Eye (tissue), 1 donor: ENCODE data around the gene ATP7A.
A peak's percentile ranks its signal among the peaks of the same experiment; 100 is the strongest.
"Not testable (repeated sequence)": the region's sequence is repeated elsewhere in the genome, so short reads cannot be mapped to it uniquely, and the experiment has no call there.

ENCODE experiments used
- DNase-seq: peaks from one replicate; pipeline ENCODE4 v3.0.0-alpha.2; 2015

Gene ATP7A

DNA sequence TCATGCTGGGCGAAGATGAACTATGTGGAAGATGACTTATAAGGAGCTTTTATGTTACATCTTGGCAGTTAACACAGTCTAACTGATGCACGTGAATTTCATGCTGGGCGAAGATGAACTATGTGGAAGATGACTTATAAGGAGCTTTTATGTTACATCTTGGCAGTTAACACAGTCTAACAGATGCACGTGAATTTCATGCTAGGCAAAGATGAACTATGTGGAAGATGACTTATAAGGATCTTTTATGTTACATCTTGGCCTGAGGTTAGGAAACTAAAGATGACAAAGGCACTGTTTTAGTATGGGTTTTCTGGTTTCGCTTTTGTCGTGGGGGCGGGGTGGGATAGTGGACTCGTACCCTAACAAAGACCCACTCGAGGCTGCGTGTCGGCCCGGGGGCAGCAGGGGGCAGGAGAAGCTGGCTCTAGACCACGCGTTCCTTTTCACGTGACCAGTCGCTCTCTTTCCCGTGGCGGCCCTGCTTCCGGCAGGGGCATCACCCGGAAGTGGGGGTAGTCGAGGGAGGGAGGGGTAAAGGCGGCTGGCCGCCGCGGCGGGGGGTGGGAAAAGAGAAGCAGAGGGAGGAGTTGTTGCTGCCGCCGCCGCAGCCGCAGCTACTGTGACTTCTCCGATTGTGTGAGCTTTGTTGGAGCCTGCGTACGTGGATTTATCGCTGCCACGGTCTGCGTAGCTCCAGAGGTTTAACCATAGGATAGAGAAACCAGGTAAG is at the start of gene ATP7A:
Gene ATP7A (plus strand): TSS at position 586 of the 733 bp plus-strand sequence. CDS start 60,949 bp downstream, outside the sequence.
- peak; percentile 92 for DNase-seq

GRCh38 chrX:77875372-77875771 is 35.1 kb upstream of the ATP7A start:
- DNase-seq = no peak

DNA sequence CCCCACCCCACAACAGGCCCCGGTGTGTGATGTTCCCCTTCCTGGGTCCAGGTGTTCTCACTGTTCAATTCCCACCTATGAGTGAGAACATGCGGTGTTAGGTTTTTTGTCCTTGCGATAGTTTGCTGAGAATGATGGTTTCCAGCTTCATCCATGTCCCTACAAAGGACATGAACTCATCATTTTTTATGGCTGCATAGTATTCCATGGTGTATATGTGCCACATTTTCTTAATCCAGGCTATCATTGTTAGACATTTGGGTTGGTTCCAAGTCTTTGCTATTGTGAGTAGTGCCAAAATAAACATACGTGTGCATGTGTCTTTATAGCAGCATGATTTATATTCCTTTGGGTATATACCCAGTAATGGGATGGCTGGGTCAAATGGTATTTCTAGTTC is 29.1 kb upstream of the ATP7A start:
- DNase-seq = not testable (repeated sequence)

GRCh38 chrX:77892887-77893286 is 17.6 kb upstream of the ATP7A start:
- no peak for DNase-seq

GRCh38 chrX:77893713-77894112 is 16.8 kb upstream of the ATP7A start:
- DNase-seq = no peak

GRCh38 chrX:77894921-77895886 is 15.3 kb upstream of the ATP7A start, which contains the start of gene MAGT1:
Gene MAGT1 (minus strand): TSS chrX:77895435. CDS start chrX:77895410, 25 bp downstream.
- DNase-seq = peak; percentile 98

DNA sequence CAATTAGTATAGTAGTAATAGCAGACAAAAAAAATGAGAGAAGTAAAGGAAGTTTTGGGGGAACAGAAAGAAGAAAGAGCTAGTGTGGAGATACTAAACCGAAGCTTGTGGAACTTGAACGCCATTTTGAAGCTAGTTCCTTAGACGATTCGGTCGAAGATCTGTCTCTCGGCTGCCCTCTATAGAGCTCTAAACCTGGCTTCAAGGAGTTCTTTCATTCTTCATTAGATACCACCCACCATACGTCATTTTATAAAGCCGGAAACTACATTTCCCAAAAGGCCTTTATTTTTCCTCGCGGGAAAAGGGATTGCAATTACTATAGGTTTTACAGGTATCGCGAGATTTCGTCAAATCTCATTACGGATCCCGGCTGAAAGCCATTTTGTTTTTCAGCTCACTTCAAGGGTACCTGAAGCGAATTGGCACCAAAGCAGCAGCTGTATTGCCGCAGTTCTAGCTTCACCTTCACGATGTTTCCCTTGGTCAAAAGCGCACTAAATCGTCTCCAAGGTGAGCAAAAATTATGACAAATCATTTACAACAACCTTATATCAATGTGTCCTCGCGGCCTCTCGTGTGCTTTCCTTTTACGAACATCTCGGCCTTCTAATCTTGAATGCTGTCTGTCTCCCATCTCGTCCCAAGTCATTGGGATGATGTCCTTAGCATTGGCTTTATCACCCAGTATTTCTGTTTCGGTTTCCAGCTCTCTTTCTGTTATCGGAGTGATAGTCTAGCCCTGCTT is 11.2 kb upstream of the ATP7A start, which contains the start of gene COX7B:
Gene COX7B (plus strand): TSS at position 388 of the 748 bp plus-strand sequence. CDS start 86 bp downstream, at position 474.
- peak; percentile 98 for DNase-seq

DNA sequence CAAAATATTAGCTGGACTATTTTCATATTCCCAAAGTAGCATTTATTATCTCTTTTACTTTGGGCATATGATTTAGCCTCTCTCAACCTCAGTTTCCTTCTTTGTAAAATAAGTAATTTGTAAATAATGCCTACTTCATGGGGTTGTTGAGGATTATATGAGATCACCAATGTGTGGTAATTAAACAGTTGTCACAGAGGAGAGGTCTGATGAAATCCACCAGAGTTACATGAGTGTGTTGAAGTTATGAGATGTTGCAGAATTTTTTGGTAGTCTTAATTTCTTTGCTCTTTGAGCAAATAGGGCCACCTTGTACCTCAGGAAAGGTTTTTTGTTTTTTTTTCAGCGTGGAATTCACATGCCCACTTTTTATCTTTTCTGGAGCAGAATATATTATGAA is 9.8 kb upstream of the ATP7A start:
- no peak for DNase-seq

GRCh38 chrX:77901506-77901905 is 9.0 kb upstream of the ATP7A start:
- DNase-seq = no peak

DNA sequence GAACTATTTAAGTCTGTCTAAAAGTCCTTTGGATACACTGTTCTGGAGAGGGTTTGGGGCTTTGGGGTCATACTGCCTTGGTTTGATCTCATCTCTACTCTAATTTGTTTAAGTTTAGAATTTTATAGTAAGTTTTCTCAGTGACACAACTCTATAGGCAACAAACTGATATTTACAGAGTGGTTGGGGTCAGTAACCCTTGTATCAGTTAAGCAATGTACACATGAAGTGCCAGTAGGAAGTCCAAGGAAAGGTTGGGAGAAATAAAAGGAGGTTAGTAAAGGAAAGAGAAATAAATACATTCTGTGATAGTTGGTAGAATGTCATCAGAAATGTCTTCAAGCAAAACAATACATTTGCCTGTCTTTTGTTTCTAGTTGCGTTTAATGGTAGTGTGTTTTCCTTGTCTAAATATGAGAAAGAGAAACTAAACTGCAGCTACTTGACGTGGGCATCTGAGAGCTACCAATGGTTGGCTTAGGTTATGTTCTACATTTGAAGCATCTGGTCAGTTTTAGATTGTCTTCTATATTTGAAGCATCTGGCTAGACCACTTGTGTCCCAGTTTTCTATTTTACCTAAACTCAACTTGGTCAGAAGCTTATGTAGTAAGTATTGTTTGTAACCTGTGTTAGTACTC is 6.9 kb downstream of the ATP7A start:
- DNase-seq = no peak

DNA sequence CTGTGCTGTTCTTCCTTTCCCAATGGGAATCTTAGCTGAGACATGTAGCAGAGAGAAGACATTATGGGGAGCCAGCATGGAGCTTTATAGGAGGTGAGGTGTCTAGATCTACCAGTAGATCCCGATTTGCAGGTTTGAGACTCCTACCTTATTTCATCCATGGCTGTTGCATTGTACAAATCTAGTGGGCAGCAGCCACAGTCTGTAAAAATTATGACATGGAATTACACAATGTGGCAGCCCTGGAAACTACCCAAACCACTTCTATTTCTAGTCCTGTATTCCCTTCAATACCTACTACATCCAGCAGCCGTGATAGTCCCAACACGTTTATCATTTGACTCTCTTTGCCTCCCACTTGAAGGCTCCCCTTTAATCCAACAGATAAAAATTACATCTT is 8.1 kb downstream of the ATP7A start:
- no peak for DNase-seq

DNA sequence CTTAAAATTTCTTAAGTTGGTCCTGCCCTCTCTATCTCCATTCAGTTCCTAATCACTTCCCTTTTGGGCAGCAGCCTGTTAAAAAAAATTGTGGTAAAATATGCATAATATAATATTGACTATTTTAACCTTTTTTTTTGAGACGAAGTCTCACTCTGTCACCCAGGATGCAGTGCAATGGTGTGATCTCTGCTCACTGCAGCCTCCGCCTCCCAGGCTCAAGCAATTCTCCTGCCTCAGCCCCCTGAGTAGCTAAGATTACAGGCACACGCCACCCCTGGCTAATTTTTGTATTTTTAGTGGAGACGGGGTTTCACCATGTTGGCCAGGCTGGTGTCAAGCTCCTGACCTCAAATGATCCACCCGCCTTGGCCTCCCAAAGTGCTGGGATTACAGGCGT is 8.9 kb downstream of the ATP7A start:
- DNase-seq = not testable (repeated sequence)

DNA sequence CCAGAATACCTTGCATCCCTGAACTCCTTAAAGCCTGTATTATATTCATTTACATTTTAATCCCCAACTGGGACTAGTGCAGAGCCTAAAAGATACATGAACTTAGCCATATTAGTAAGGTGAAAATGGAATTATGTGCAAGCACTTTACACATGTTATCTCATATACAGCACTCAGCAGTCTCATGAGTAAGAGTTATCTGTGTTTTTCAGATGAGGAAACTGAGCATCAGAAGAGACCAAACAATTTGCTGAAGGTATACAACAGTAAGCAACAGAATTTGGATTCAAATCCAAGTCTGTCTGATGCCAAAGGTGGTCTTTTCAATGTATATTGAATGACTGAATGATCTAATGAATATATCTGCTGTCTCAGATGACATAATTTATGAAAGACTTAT is 12.3 kb downstream of the ATP7A start:
- DNase-seq = no peak

GRCh38 chrX:77924320-77924859 is 13.9 kb downstream of the ATP7A start:
- DNase-seq = no peak

DNA sequence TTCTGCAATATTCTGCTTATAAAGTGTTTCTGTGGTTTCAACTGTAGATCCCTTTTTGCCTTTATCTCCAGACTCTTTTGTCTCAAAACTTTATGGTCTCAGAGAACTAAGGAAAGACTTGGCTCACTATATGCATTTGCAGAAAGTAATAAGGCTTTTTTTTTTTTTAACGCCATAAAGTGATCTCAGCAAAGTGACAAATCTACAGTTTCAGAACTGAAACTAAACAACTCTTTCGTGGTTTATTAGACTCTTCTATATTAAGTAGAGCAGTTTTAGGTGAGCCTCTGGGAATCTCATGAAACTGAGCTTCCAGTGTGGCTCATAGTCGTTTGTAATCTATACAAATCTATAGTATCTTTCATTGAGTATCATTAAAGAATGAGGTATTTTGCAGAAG is 15.3 kb downstream of the ATP7A start:
- DNase-seq = no peak

GRCh38 chrX:77930581-77930980 is 20.1 kb downstream of the ATP7A start:
- no peak for DNase-seq

DNA sequence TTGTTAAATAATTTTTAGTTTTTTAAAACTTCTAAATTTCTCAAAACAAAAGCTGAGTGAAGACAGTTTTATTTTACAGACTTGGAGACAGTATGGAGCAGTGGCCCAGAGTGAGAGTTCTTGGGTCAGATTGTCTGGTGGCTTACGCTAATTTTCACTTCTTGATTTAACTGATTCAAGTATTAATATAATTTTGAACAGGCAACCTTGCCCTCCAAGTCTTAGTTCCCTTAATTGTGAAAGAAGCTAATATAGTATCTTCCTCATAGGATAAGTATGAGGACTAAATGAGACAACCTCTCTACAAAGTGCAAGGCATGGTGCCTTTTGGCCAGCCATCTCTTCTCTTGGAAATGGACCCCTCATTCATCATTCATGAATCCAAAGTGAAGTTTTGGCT is 25.4 kb downstream of the ATP7A start:
- no peak for DNase-seq

GRCh38 chrX:77936299-77936698 is 25.8 kb downstream of the ATP7A start:
- no peak for DNase-seq

DNA sequence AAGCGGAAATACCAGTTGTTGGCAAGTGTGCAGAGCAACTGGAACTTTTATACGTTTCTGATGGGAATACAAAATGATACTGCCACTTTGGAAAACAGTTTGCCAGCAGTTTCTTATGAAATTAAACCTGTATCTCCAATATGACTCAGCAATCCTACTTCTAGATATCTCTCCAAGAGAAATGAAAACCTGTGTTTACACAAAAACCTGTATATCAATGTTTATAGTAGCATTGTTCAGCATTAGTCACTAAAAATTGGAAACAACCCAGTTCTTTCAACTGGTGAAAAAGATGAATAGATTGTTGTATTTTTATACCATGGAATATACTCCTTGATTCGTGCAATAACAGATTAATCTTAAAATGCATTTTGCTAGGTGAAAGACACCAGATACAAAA is 26.8 kb downstream of the ATP7A start:
- no peak for DNase-seq

- DNase-seq = no peak
Observed at GRCh38 chrX:77938083-77938680, 27.7 kb downstream of the ATP7A start.

GRCh38 chrX:77945031-77945430 is 34.5 kb downstream of the ATP7A start:
- not testable (repeated sequence) for DNase-seq
